Fibroblast of lung (primary cell): ENCODE results near the gene TSPAN11.

Experiments used
- EZH2 ChIP-seq: IDR thresholded peaks from 2 replicates; pipeline ENCODE4 v1.5.1; 2012; ENCODE audit warnings: low read length, control low read depth, mild to moderate bottlenecking; ENCODE audit errors: missing control alignments
- TF ChIP-seq, protein P1 (sequence below), 2 donors: IDR thresholded peaks in 1 of 2; conservative IDR thresholded peaks in 1 of 2; 1 replicate in 1 of 2; 2 replicates in 1 of 2; pipeline ENCODE4 v1.5.1; 2011 to 2012; ENCODE audit warnings: low read length in 2 of 2, control low read depth in 1 of 2, inconsistent platforms in 1 of 2, low read depth in 1 of 2, mild to moderate bottlenecking in 1 of 2

DNA sequence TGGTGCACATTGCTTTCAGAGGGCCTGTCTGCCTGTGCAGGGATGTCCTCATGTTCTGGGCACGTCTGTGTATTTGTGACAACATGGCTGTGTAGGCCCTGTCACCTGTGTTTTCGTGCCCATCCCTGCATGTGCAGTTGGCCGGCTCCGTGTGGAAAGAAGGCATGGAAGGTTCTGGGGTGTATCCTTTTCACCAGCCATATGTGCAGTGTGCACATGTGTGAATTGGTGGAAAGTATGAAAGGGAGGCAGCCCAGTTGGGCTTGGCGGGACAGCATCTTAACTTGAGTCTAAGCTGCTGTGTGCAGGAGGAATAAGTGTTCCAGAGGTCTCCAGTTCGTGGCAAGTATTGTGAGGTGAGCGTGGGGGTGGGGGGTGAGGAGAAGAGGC, 669 bp downstream of the TSPAN11 start:
- TF ChIP-seq, protein P1, sequence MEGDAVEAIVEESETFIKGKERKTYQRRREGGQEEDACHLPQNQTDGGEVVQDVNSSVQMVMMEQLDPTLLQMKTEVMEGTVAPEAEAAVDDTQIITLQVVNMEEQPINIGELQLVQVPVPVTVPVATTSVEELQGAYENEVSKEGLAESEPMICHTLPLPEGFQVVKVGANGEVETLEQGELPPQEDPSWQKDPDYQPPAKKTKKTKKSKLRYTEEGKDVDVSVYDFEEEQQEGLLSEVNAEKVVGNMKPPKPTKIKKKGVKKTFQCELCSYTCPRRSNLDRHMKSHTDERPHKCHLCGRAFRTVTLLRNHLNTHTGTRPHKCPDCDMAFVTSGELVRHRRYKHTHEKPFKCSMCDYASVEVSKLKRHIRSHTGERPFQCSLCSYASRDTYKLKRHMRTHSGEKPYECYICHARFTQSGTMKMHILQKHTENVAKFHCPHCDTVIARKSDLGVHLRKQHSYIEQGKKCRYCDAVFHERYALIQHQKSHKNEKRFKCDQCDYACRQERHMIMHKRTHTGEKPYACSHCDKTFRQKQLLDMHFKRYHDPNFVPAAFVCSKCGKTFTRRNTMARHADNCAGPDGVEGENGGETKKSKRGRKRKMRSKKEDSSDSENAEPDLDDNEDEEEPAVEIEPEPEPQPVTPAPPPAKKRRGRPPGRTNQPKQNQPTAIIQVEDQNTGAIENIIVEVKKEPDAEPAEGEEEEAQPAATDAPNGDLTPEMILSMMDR (conservative IDR thresholded peaks at IDR 0.05 in 1 of 2, IDR thresholded peaks at IDR 0.05 in 1 of 2; ENCODE audit: low read depth in 1 of 2, low read length in 2 of 2): no peak
- TF ChIP-seq EZH2: no peak
